ENCODE measurements around the gene GRB10.

GRB10 gene

DNA sequence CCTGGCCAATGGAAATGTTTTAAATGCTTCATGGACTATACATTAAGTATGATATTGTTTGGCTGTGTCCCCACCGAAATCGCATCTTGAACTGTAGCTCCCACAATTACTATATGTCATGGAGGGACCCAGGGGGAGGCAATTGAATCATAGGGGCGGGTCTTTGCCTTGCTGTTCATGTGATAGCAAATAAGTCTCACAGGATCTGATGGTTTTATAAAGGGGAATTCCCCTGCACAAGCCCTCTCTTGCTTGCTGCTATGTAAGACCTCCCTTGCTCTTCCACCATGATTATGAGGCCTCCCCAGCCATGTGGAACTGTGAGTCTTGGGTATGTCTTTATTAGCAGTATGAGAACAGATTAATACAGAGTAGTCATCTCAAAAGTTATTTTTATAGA, 32.4 kb upstream of the GRB10 start:
- H3K79me2 ChIP-seq (ENCODE audit: insufficient read depth, low read depth): no peaks in the 10 kb centered on the region
- no peak overlapping the region for H3K4me3 ChIP-seq (IDR thresholded peaks at IDR 0.05; ENCODE audit: insufficient read depth, low read depth, low read length)
- no peaks in the 10 kb centered on the region for H4K20me1 ChIP-seq (ENCODE audit: insufficient read depth)
- H3K4me1 ChIP-seq (ENCODE audit: low read depth, poor library complexity, severe bottlenecking): no peaks in the 10 kb centered on the region
- no peaks in the 10 kb centered on the region for H3K36me3 ChIP-seq (ENCODE audit: insufficient read depth)
- no peak overlapping the region for H3K4me2 ChIP-seq
- H3K27ac ChIP-seq: no peak overlapping the region
- no peak for TF ChIP-seq CTCF (conservative IDR thresholded peaks at IDR 0.05; ENCODE audit: low read depth, low read length)
- H3K27me3 ChIP-seq (ENCODE audit: insufficient read depth, low read depth): no peaks in the 10 kb centered on the region
- H2AFZ ChIP-seq (ENCODE audit: low read depth): no peak overlapping the region
- H3K9ac ChIP-seq: no peak overlapping the region

DNA sequence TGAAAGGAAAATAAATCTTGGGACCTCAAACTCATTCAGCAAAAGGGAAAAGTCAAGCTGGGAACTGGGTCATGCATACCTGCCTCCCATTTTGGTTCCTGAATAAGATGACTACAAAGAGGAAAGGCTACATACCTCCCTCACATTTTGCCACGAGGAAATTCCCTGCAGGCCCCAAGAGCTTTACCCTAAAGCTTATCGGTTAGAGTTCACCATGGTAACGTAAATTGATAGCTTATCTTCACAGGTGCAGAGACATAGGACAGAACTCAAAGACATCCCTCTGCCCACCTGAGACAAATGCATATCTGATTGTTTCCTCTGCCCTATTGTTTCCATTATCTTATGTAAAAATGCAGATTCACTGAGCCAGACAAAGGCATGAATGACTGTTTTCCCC, 31.5 kb upstream of the GRB10 start:
- H2AFZ ChIP-seq (ENCODE audit: low read depth): no peak overlapping the region
- H3K79me2 ChIP-seq (ENCODE audit: insufficient read depth, low read depth): no peaks in the 10 kb centered on the region
- H4K20me1 ChIP-seq (ENCODE audit: insufficient read depth): no peaks in the 10 kb centered on the region
- no peaks in the 10 kb centered on the region for H3K36me3 ChIP-seq (ENCODE audit: insufficient read depth)
- no peak overlapping the region for H3K4me3 ChIP-seq (IDR thresholded peaks at IDR 0.05; ENCODE audit: insufficient read depth, low read depth, low read length)
- H3K4me2 ChIP-seq: no peak overlapping the region
- no peak overlapping the region for H3K27ac ChIP-seq
- H3K4me1 ChIP-seq (ENCODE audit: low read depth, poor library complexity, severe bottlenecking): no peaks in the 10 kb centered on the region
- H3K27me3 ChIP-seq (ENCODE audit: insufficient read depth, low read depth): no peaks in the 10 kb centered on the region
- no peak for TF ChIP-seq CTCF (conservative IDR thresholded peaks at IDR 0.05; ENCODE audit: low read depth, low read length)
- H3K9ac ChIP-seq: no peak overlapping the region

DNA sequence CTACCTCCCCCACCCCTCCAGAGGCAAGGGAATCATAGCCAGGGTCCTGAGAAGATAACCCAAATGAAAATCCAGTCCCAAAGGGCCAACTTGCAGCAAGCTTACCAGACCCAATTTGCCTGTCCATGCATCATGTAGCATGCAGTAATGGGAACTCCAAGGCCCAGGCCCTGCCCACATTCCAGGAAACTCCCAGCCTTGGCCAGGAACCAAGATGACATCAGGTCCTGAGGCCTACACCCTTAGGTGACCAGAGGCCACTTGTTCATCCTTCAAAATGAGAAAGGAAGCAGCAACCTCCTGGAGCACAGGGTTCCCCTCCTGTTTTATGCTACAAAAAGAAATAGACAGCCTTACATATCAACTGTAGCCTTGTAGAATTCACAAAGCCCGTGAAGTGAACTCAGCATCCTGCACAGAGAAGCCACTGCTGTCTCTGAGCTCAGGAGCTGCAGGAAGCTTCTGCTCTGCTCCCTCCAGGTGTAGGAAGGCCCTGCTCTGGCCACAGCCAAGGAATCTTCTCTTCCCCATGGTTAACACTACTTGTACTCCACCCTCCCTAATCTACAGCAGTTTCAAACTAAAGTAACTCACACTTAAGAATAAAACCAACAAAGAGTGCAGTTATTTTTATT, 30.3 kb upstream of the GRB10 start:
- Histone ChIP-seq H4K20me1 (ENCODE audit: insufficient read depth) (no peaks in the 10 kb centered on the region), H3K4me1 (ENCODE audit: low read depth, poor library complexity, severe bottlenecking) (no peaks in the 10 kb centered on the region), H3K36me3 (ENCODE audit: insufficient read depth) (no peaks in the 10 kb centered on the region), H3K4me3 (IDR thresholded peaks at IDR 0.05; ENCODE audit: insufficient read depth, low read depth, low read length) (no peak overlapping the region), H3K4me2 (no peak overlapping the region), H3K27me3 (ENCODE audit: insufficient read depth, low read depth) (no peaks in the 10 kb centered on the region), H3K79me2 (ENCODE audit: insufficient read depth, low read depth) (no peaks in the 10 kb centered on the region), H3K9ac (no peak overlapping the region), H2AFZ (ENCODE audit: low read depth) (no peak overlapping the region), H3K27ac (no peak overlapping the region)
- TF ChIP-seq CTCF (conservative IDR thresholded peaks at IDR 0.05; ENCODE audit: low read depth, low read length): no peak

DNA sequence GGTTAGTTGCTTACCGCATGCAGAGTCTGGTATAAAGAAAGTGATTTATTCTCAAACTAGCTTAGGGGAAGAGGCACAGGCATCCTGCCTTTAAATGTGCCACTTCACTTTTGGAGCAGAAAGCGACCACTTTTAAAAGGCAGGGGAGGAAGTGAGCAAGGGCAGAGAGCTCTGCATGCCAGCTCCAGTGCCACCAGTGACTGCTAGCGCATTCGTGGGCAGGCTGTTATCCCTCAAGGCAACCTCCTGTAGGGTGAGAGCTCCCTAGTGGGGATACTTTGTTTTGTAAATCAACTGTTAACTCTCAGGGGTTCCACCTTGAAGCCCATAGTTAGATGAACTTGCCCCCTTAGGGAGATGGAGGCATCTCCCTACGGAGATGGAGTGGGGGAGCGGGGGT, 29.4 kb upstream of the GRB10 start:
- Histone ChIP-seq H3K27ac (no peak overlapping the region), H3K4me3 (IDR thresholded peaks at IDR 0.05; ENCODE audit: insufficient read depth, low read depth, low read length) (no peak overlapping the region), H3K27me3 (ENCODE audit: insufficient read depth, low read depth) (no peaks in the 10 kb centered on the region), H3K4me1 (ENCODE audit: low read depth, poor library complexity, severe bottlenecking) (no peaks in the 10 kb centered on the region), H3K36me3 (ENCODE audit: insufficient read depth) (no peaks in the 10 kb centered on the region), H3K79me2 (ENCODE audit: insufficient read depth, low read depth) (no peaks in the 10 kb centered on the region), H2AFZ (ENCODE audit: low read depth) (no peak overlapping the region), H4K20me1 (ENCODE audit: insufficient read depth) (no peaks in the 10 kb centered on the region), H3K9ac (no peak overlapping the region), H3K4me2 (no peak overlapping the region)
- TF ChIP-seq CTCF (conservative IDR thresholded peaks at IDR 0.05; ENCODE audit: low read depth, low read length): no peak
